Panc1 (cell line): ENCODE measurements around the gene KIRREL3. TPM values are rescaled to one million over a fixed set of nuclear protein-coding genes. Genes with fewer than 3 reads are reported as not detected.

Source experiments
- ATAC-seq: fragments of 200-7000 bp; cut with Tn5 transposase; 2 replicates; pipeline ENCODE4 v1.9.1; 2020; ENCODE audit warnings: mild to moderate bottlenecking, moderate library complexity
- BruUV-seq: library from RNA; stranded (reverse); fragments of 400-500 nt; replicated peaks from 2 replicates; lab custom pipeline; 2021; lab: Mats Ljungman, UMichigan
- CTCF ChIA-PET: fragments of 300-600 bp; sonication (Branson Sonifier 250); formaldehyde crosslinking; loops from one replicate; lab custom pipeline; 2022; ENCODE audit warnings: antibody characterized with exemption; lab: Charles Lee
- POLR2A ChIA-PET: fragments of 300-600 bp; sonication (Branson Sonifier 250); formaldehyde crosslinking; loops from one replicate; lab custom pipeline; 2022; ENCODE audit warnings: antibody characterized with exemption; lab: Charles Lee
- DNase-seq: peaks from one replicate; pipeline ENCODE4 v3.0.0-alpha.2; 2010; ENCODE audit warnings: low read depth, low spot score
- H3K27ac ChIP-seq: 2 replicates; pipeline ENCODE4 v1.5.1; 2011; ENCODE audit warnings: mild to moderate bottlenecking, low read length, inconsistent platforms
- H3K27me3 ChIP-seq: fragments of 200-500 bp; sonication (Bioruptor generic); 2 replicates; pipeline ENCODE4 v1.6.0; 2014; ENCODE audit warnings: low read length, inconsistent platforms; ENCODE audit not compliant: control insufficient read depth, insufficient read depth
- H3K36me3 ChIP-seq: fragments of 200-500 bp; sonication (Bioruptor generic); 2 replicates; pipeline ENCODE4 v1.5.1; 2014; ENCODE audit warnings: inconsistent platforms, mild to moderate bottlenecking, low read length, moderate library complexity; ENCODE audit not compliant: control insufficient read depth, insufficient read depth
- H3K4me1 ChIP-seq: 2 replicates; pipeline ENCODE4 v1.5.1; 2011; ENCODE audit warnings: inconsistent platforms, mild to moderate bottlenecking, low read length, moderate library complexity; ENCODE audit not compliant: control insufficient read depth, insufficient read depth
- H3K4me3 ChIP-seq, 2 experiments: 2 replicates each; pipeline ENCODE4 v1.5.1; 2011 to 2012; ENCODE audit warnings: low read depth in 2 of 2, low read length in 2 of 2, mild to moderate bottlenecking in 2 of 2, inconsistent platforms in 1 of 2, moderate library complexity in 1 of 2
- H3K9me3 ChIP-seq: fragments of 200-500 bp; sonication (Bioruptor generic); 2 replicates; pipeline ENCODE4 v1.5.1; 2014; ENCODE audit warnings: low read depth, mild to moderate bottlenecking, inconsistent platforms, low read length, moderate library complexity; ENCODE audit not compliant: control insufficient read depth, insufficient read depth
- CTCF ChIP-seq: fragments of 450-650 bp; IDR thresholded peaks from 2 replicates; pipeline ENCODE4 v1.5.1; 2017; ENCODE audit warnings: mild to moderate bottlenecking
- POLR2AphosphoS5 ChIP-seq: IDR thresholded peaks from 2 replicates; pipeline ENCODE4 v1.6.1; 2012; ENCODE audit warnings: mild to moderate bottlenecking, low read depth, low read length, moderate library complexity
- REST ChIP-seq, 2 experiments: IDR thresholded peaks; 2 replicates each; pipeline ENCODE4 v1.6.1; 2011 to 2012; ENCODE audit warnings: low read depth in 2 of 2, control low read depth in 1 of 2, low read length in 1 of 2, mild to moderate bottlenecking in 1 of 2, moderate library complexity in 1 of 2; ENCODE audit not compliant: insufficient read depth in 1 of 2
- SIN3A ChIP-seq: IDR thresholded peaks from 2 replicates; pipeline ENCODE4 v1.6.1; 2012; ENCODE audit warnings: low read depth, mild to moderate bottlenecking, low read length, moderate library complexity, borderline replicate concordance; ENCODE audit not compliant: insufficient read depth
- TCF7L2 ChIP-seq: IDR thresholded peaks from 2 replicates; pipeline ENCODE4 v1.6.1; 2011; ENCODE audit warnings: mild to moderate bottlenecking, low read depth, low read length, inconsistent platforms
- in situ Hi-C: cut with HindIII; loops from 2 replicates; pipeline ENCODE4 v1.10.0; 2016; ENCODE audit warnings: low sequenced_read_pairs, low pct_unique_long_range_greater_than_20kb
- intact Hi-C: fragments of 100-400 bp; cut with micrococcal nuclease; formaldehyde crosslinking; loops from one replicate; pipeline ENCODE4 v1.10.0; 2022; ENCODE audit not compliant: unreplicated experiment
- total RNA-seq: library from RNA; stranded (reverse); gene quantifications from one replicate; pipeline ENCODE4 v1.2.1, GENCODE V29; 2021; ENCODE audit not compliant: unreplicated experiment

Gene KIRREL3
- total RNA-seq, 1 experiment from 2014 or later = 0.36 TPM

- Histone ChIP-seq H3K4me1 (no peaks in the 10 kb centered on the region), H3K36me3 (no peaks in the 10 kb centered on the region), H3K27me3 (peaks cover 8% of the 10 kb centered on the region), H3K9me3 (no peaks in the 10 kb centered on the region), H3K27ac (no peak overlapping the region), H3K4me3 (no peak overlapping the region)
- DNase-seq = no peak
- TF ChIP-seq REST (IDR thresholded peaks at IDR 0.05; ENCODE audit: insufficient read depth in 1 of 2, low read depth in 2 of 2, low read length in 1 of 2) (no peak), TCF7L2 (no peak), SIN3A (no peak), POLR2AphosphoS5 (no peak), CTCF (no peak)
- in situ Hi-C loops = no loop called here
- POLR2A ChIA-PET = no interaction called here
- no peak for ATAC-seq
- BruUV-seq = no TSS peak
- intact Hi-C loops = no loop called here
- CTCF ChIA-PET = no interaction called here
These were observed 29.3 kb downstream of the KIRREL3 start for GRCh38 chr11:126971305-126971704.

GRCh38 chr11:126969865-126970479 lies 30.6 kb downstream of the KIRREL3 start:
- intact Hi-C loops = no loop called here
- ChIA-PET POLR2A (no interaction called here), CTCF (interaction anchor here (0.8 kb wide), 1 partner anchor 8 kb away, joined by 3 read pairs; no protein-coding TSS in a partner anchor)
- DNase-seq = peak; percentile 4
- H3K4me3 ChIP-seq = no peak overlapping the region
- H3K4me1 ChIP-seq = no peaks in the 10 kb centered on the region
- ATAC-seq = peak; percentile 73; the same call in 1 of the 2 replicates
- H3K9me3 ChIP-seq = no peaks in the 10 kb centered on the region
- in situ Hi-C loops = no loop called here
- H3K36me3 ChIP-seq = no peaks in the 10 kb centered on the region
- TF ChIP-seq REST (IDR thresholded peaks at IDR 0.05; ENCODE audit: insufficient read depth in 1 of 2, low read depth in 2 of 2, low read length in 1 of 2) = no peak
- TF ChIP-seq TCF7L2 = no peak
- no peak for TF ChIP-seq POLR2AphosphoS5
- no peak for TF ChIP-seq SIN3A
- peak; percentile 63 for TF ChIP-seq CTCF
- no TSS peak for BruUV-seq
- no peak overlapping the region for H3K27ac ChIP-seq
- peaks cover 11% of the 10 kb centered on the region for H3K27me3 ChIP-seq
